HG03280 (cell line): ENCODE measurements around the gene MNT.

Experiments used
- ATAC-seq: cut with Tn5 transposase; IDR thresholded peaks from one replicate; pipeline ENCODE4 v1.9.1; 2021; ENCODE audit warnings: mild to moderate bottlenecking, moderate library complexity; ENCODE audit not compliant: unreplicated experiment

Gene MNT

GRCh38 chr17:2335726-2336214, 65.1 kb downstream of the MNT start:
- ATAC-seq, result no peak
